K562 treated with DMSO at 1 percent for 12 hours (cell line): ENCODE results near the gene P3H4. TPM values are rescaled to one million over a fixed set of nuclear protein-coding genes. Genes with fewer than 3 reads are reported as not detected.

Experiments used
- total RNA-seq: library from RNA; unstranded; fragments of 300-600 nt; gene quantifications from 2 replicates; pipeline ENCODE4 v1.2.3, GENCODE V29; 2022; ENCODE audit not compliant: insufficient read depth

P3H4 gene, protein sequence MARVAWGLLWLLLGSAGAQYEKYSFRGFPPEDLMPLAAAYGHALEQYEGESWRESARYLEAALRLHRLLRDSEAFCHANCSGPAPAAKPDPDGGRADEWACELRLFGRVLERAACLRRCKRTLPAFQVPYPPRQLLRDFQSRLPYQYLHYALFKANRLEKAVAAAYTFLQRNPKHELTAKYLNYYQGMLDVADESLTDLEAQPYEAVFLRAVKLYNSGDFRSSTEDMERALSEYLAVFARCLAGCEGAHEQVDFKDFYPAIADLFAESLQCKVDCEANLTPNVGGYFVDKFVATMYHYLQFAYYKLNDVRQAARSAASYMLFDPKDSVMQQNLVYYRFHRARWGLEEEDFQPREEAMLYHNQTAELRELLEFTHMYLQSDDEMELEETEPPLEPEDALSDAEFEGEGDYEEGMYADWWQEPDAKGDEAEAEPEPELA
- 2.8 and 4.4 TPM in 2 replicates for total RNA-seq

DNA sequence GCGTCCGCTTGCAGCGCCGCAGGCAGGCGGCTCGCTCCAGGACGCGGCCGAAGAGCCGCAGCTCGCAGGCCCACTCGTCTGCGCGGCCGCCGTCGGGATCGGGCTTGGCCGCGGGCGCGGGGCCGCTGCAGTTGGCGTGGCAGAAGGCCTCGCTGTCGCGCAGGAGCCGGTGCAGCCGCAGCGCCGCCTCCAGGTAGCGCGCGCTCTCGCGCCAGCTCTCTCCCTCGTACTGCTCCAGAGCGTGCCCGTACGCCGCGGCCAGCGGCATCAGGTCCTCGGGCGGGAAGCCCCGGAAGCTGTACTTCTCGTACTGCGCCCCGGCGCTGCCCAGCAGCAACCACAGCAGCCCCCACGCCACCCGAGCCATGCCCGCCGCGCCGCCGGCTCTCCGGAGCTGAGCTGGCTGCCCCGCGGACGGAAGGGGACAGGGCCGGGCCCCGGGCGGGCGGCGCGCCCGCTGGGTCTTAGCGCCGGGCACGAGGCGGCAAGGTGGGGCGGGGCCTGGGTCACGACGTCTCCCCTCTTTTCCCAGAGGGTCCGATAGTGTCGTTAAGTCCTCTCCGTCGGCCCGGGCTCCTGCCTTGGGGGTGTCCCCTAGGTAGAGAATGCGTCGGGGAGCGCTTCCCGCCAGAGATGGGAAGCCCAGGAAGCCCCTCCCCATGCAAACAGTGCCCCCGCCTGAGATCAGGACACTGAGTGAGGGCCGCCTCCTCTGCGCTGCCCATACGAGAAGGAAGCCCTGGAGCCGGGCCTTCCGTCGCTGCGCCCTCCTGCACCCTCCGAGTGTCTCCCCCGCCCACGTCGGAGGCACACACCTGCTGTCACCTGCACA lies at the start of gene P3H4:
Gene P3H4 (minus strand): TSS at position 401 of the 832 bp plus-strand sequence. CDS start 34 bp downstream, at position 367.

DNA sequence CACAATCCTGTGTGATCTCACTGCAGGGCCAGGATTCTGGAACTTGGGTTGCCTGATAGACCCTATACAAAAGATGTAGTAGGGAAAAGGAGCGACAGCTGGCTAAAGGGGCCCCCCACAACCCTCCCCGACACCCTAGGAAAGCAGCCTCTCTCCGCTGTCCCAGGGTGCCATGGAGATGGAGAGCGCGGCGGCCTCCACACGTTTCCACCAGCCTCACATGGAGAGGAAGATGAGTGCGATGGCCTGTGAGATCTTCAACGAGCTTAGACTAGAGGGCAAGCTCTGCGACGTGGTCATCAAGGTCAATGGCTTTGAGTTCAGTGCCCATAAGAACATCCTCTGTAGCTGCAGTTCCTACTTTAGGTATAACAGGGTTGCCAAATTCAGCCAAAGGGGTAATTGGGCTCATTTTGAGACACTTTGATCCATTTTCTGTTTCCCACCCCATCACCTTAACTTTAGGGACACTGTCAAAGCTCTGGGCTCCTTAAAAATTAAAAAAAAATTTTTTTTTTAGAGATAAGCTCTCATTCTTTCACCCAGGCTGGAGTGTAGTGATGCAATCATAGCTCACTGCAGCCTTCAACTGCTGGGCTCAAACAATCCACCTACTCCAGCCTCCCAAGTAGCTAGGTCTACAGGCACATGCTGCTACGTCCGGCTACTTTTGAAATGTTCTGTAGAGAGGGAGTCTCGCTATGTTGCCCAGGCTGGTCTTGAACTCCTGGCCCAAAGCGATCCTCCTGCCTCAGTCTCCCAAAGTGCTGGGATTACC lies 26.2 kb upstream of the P3H4 start, which contains the start of gene KLHL10:
Gene KLHL10 (plus strand): TSS at position 65 of the 778 bp plus-strand sequence. CDS start 108 bp downstream, at position 173.

DNA sequence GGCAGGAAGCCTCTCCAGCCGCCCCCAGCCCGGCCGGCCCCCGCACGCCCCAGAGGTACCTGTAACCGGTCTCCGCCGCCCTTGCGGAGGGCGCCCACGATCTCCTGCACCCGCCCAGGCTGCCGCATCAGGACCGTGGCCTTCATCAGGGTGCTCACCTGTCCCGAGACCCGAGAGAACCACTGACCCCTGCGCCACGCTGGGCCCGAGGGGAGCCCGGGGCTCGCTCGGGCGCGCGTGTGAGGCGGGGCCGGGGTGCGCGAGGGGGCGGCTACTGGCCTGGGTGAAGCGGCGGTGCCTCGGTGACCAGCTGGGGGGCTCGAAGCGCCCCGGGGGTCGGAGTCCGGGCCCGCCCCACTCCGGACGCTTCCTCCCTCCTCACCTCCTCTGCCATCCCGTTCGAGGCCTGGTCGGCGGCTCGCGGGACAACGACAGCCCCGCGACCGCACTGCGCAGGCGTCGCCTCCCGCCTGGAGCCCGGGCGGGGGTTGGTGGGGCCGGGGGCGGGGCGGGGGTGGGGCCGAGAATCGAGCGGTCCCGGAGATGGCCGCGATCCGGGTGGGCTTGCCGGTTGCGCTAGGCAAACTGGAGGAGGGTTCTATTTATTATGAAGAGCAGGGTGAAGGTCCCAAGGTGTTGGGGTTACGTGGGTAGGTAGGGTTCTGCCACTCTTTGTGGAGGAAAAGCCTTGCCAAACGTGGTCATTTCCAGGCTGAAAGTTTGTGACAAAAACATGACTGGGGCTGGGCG lies 24.2 kb upstream of the P3H4 start, which contains the start of gene NT5C3B:
Gene NT5C3B (minus strand): TSS at position 433 of the 750 bp plus-strand sequence. CDS start 39 bp downstream, at position 394.

DNA sequence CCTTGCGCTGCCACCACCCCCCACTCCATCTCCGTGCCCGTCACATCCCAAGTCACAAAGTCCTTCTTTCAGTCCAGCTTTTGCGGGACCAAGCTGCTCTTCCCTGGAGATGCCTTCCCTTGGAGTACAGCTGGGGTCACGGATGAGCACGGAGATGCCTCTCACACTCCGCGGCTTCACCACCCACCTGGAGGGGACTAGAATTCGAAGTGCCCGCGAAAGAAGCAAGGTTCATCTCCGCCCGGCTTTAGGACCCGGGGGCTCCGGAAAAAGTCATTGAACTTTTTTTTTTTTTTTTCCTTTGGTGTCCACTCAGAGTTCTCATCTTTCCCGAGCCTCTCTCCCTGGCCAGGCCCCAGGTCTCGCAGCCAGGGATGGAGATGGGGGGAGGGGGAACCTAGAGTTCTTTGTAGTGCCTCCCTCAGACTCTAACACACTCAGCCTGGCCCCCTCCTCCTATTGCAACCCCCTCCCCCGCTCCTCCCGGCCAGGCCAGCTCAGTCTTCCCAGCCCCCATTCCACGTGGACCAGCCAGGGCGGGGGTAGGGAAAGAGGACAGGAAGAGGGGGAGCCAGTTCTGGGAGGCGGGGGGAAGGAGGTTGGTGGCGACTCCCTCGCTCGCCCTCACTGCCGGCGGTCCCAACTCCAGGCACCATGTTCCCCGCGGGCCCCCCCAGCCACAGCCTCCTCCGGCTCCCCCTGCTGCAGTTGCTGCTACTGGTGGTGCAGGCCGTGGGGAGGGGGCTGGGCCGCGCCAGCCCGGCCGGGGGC lies 817 bp upstream of the P3H4 start, which contains the start of gene FKBP10:
Gene FKBP10 (plus strand): TSS at position 624 of the 771 bp plus-strand sequence. CDS start 31 bp downstream, at position 655.

DNA sequence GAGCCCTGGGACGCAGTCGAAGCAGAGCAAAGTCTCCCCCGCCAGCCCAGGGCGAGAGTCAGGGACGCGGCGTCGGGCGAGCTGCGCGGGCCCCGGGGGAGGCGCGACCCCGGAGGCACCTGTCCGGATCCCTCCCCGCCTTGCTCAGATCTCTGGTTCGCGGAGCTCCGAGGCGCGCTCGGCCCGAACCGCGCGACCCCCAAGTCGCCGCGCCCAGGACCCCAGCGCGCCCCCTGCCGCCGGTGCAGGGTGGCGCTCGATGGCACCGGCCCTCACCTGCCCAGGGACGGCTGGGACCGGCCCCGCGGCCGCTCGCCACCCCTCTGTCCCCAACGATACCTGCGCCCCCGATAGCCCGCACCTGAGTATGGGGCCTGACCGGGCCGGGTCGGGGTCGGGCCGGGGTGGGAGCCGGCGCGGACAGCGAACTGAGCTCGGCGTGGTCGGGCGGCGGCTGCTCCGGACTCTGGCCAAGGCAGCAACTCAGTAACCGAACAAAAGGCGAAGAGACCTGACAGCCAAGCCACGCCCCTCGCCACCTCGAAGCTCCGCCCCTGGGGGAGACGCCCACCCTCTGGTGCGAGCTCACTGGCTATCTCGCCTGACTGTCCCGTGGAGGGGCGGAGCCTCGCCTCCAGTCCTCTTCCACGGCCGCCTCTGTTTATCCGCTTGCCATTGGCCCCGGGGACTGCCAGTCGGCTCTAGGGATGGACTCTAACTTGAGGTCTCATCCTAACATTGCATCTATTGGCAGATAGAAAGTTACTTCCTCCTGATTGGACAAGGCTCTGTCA lies 25.3 kb downstream of the P3H4 start, which contains the start of gene JUP:
Gene JUP (minus strand): TSS at position 485 of the 794 bp plus-strand sequence. CDS start 14,857 bp downstream, outside the sequence.

Other genes starting within 250 kb of the P3H4 start
- gene KRT9, start 239.9 kb downstream of the P3H4 start, total RNA-seq, result not detected in 2 replicates
- gene KRT14, start 225.1 kb downstream of the P3H4 start, total RNA-seq, result not detected in 2 replicates
- not detected in 2 replicates for gene KRT16, start 199.2 kb downstream of the P3H4 start, total RNA-seq
- not detected in 2 replicates for gene KRT17, start 187.4 kb downstream of the P3H4 start, total RNA-seq
- 1,324 and 1,369 TPM in 2 replicates for gene EIF1, start 123.1 kb downstream of the P3H4 start, total RNA-seq
- not detected in 2 replicates for gene GAST, start 99.6 kb downstream of the P3H4 start, total RNA-seq
- gene HAP1, start 77.3 kb downstream of the P3H4 start, total RNA-seq, result not detected in 2 replicates
- 157 and 245 TPM in 2 replicates for gene JUP, start 25.2 kb downstream of the P3H4 start, total RNA-seq
- 0.90 and 3.6 TPM in 2 replicates for gene FKBP10, start 1.1 kb upstream of the P3H4 start, total RNA-seq
- gene NT5C3B, start 24.3 kb upstream of the P3H4 start, total RNA-seq, result 83.3 and 95.7 TPM in 2 replicates
- not detected in 2 replicates for gene KLHL10, start 25.9 kb upstream of the P3H4 start, total RNA-seq
- 2.3 and 6.1 TPM in 2 replicates for gene KLHL11, start 53.5 kb upstream of the P3H4 start, total RNA-seq
- 42.0 and 106 TPM in 2 replicates for gene ACLY, start 107.0 kb upstream of the P3H4 start, total RNA-seq
- gene ODAD4, start 118.7 kb upstream of the P3H4 start, total RNA-seq, result 0.36 and 1.4 TPM in 2 replicates
- 34.5 and 50.2 TPM in 2 replicates for gene CNP, start 154.8 kb upstream of the P3H4 start, total RNA-seq
- 88.5 and 114 TPM in 2 replicates for gene DNAJC7, start 205.5 kb upstream of the P3H4 start, total RNA-seq
- gene NKIRAS2, start 208.1 kb upstream of the P3H4 start, total RNA-seq, result 60.7 and 119 TPM in 2 replicates
- gene C17orf113, start 238.7 kb upstream of the P3H4 start, total RNA-seq, result 2.0 and 2.4 TPM in 2 replicates